ENCODE results near the gene CNTNAP2.
"Not testable (repeated sequence)": the region's sequence is repeated elsewhere in the genome, so short reads cannot be mapped to it uniquely, and the experiment has no call there.

CNTNAP2 gene

DNA sequence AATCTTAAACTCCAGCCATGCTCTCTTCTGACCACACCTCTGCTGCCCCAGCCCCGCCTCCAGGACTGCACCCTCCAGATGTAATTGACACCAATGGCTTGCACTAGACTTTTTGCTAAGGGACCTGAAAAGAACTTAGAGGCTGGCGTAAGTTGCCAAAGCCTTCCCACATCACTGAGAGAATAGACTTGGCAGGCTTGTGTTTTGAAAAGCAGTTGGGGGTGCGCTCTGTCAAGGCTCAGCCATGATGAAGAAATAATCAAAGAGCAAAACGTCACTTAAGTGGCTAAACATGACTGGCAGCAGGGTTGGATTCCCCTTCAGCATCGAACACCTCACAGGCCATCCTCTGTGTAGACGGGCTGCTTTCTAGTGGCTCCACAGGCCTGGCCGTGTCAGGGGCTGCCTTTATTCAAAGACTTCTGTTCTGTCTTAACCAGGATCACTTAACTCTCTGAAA is 2278.8 kb downstream of the CNTNAP2 start:
- no peak for DNase-seq

GRCh38 chr7:148395990-148396716 is 2279.6 kb downstream of the CNTNAP2 start:
- no peak for DNase-seq

DNA sequence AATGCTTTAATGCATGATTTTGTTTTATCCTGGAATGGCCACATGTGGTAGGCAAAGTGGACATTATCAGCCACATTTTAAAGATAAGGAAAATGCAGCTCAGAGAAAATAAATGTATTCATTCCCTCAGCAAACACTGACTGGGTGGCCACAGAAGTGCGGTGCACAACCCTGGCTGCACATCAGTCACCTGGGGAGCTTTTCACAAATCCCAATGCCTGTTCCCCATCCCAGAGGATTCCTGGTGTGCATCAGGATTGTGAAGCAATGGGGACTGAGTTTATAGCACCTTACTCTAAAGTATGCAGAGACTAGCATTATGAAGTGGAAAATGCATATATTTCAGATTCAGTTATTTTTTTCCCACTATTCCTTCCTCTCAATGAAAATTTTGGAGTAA is 2280.5 kb downstream of the CNTNAP2 start:
- no peak for DNase-seq

GRCh38 chr7:148397551-148397950 is 2280.9 kb downstream of the CNTNAP2 start:
- no peak for DNase-seq

GRCh38 chr7:148397985-148398384 is 2281.4 kb downstream of the CNTNAP2 start:
- DNase-seq, result no peak

- no peak for DNase-seq
Measured at GRCh38 chr7:148398844-148399365, 2282.3 kb downstream of the CNTNAP2 start.

- no peak for DNase-seq
Measured at GRCh38 chr7:148400101-148400500, 2283.5 kb downstream of the CNTNAP2 start.

- DNase-seq, result no peak
Measured at GRCh38 chr7:148402159-148402558, 2285.6 kb downstream of the CNTNAP2 start.

GRCh38 chr7:148403466-148403993 is 2286.9 kb downstream of the CNTNAP2 start:
- no peak for DNase-seq

DNA sequence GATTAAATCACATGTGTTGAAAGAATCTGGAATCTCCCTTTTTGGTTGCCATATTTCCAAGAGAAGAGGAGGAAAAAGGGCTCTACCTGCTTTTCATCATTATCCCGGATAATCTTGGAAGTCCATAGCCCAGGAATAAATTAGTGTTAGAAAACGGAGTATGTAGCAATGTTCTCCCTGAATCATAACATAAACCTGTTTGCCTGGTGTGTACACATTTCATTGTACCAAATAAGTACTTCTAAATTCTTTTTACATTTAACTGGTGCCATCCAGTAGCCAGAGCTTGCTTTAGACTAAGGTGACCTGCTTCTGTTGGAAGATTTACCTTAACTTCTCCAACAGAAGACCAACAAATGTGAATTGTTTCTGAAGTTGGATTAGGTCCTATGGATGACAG is 2291.7 kb downstream of the CNTNAP2 start:
- DNase-seq, result no peak

GRCh38 chr7:148410905-148411304 is 2294.3 kb downstream of the CNTNAP2 start:
- no peak for DNase-seq

GRCh38 chr7:148412691-148413090 is 2296.1 kb downstream of the CNTNAP2 start:
- no peak for DNase-seq

DNA sequence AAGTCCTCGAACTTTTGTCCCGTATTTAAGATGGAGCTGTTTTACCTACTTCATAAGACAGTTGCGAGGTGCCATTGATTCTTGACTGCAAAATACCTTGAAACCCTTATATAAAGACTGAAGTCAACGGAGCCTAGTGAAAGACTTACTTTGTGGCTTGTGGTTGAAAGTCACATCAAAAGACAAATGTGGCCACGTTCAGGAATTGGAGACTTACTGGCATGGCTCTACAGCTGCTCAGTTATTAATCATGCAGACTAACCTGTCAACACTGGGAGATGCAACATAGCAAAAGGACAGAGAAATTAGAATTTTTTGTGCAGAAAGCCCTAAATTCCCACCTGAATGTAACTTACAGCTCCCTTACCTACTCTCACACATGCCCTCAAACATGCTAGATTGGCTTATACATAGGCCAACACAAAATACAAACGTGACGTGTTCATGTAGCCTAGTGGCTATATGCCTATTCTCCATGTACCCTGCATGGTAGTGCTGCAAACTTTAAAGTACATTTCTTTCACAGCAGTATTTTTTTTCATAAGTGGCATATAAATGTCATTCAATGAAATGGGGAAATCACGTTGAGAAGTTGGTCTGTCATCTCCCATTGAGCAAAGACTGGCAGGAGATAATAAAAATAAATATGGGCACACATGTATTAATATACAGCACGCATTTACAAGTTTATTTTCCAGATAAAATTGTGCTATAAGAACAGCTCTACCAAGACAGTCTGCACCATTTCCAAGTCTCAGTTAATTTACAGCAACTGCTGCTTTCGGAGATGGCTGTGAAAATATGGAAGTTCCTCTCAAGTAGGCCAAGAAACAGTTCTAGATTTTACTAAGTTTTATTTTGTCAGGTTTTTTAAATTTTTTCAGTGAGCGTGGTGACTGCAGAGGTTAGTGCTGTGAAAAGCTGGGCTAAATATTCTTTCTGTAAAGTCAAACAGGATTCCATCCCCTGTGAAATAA is 2303.5 kb downstream of the CNTNAP2 start:
- DNase-seq, result no peak

- DNase-seq, result no peak
Measured at GRCh38 chr7:148422030-148422429, 2305.4 kb downstream of the CNTNAP2 start.

DNA sequence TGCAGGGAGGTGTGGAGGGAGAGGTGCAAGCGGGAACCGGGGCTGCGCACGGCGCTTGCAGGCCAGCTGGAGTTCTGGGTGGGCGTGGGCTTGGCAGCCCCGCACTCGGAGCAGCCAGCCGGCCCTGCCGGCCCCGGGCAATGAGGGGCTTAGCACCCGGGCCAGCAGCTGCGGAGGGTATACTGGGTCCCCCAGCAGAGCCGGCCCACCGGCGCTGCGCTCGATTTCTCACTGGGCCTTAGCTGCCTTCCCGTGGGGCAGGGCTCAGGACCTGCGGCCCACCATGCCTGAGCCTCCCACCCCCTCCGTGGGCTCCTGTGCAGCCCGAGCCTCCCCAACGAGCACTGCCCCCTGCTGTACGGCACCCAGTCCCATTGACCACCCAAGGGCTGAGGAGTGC is 2309.8 kb downstream of the CNTNAP2 start:
- DNase-seq, result not testable (repeated sequence)

- DNase-seq, result not testable (repeated sequence)
Measured at GRCh38 chr7:148430690-148431089, 2314.1 kb downstream of the CNTNAP2 start.

GRCh38 chr7:148433521-148434180 is 2317.1 kb downstream of the CNTNAP2 start:
- DNase-seq, result no peak

DNA sequence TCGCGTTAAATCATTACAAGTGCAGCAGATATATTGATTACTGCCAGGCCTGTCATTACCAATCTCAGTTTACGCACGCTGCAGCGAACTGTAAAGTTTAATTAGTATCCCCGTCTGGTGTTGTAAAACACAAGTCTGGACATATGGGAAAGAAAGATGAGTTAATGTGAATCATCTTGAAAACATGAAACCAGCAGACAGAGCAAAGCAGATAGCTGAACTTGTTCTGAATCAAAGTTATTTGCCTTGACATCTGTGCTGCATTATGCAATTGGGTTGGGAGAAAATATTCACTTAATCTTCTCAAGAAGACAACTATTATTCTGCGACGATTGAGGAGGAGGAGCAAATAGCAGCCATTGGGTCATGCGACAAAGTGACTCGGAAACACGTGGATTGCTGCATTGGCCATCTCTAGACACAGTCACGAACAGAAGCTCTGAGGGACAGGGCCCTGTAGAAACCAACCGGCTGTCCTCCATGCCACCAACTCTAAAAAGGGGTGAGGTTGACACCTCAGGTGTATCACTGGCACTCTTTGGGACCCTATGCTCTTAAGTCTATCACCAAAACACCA is 2317.7 kb downstream of the CNTNAP2 start:
- DNase-seq, result no peak

DNA sequence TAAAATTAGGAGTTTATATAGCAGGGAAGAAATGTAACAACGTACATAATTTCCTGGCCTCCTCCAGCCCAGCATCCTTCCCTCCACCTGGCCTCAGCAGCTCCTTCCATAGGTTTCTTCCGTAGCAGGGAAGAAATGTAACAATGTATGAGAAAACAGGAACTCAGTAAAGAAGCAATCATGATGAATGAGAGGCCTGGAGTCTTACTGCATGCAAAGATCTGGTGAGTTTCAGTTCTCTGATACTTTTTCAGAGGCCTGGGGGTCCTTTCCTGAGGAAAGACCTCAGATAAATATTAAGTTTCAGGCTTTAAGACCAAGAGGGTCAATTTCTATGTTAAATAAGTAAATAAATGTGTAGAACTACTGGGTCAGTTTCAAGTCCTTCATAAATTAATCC is 2318.3 kb downstream of the CNTNAP2 start:
- DNase-seq, result no peak

DNA sequence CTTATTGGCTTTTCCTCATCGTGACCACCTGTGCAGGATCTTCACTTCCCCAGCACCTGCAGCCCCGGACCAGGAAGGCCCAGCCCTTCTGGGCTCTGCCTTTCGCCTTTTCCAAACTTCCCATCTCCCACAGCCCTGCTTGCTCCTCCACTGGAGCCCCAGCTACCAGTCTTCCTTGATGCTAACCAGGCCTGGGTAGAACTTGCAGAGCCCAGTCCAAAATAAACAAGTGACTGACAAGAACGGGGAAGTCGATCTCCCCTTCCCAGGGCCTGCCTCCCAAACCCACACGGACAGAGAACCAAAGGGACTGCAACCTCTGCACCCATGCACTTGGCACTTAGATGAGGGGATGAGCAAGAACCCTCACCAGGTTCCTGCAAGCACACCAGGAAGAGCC is 2319.1 kb downstream of the CNTNAP2 start:
- no peak for DNase-seq

DNA sequence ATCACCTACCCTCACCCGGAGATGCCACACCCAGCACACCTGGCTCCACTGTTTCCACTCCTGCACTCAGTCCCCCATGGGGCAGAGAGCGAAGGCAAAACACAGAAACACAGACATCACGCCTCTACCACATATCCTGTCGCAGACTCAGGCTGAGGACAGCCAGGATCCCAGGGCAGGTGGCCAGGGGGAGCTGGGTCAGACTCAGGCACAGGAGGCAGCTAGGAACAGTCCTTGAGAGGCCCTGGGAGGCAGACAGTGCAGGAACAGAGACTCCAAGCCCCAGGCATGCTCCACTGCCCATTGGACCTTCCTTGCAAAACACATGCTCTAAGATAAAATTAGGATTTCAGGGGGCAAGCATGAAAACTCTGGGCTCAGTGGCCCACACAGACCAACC is 2319.5 kb downstream of the CNTNAP2 start:
- no peak for DNase-seq

- peak; percentile 28 for DNase-seq
Measured at GRCh38 chr7:148436571-148436970, 2320.0 kb downstream of the CNTNAP2 start.
